Thymus (tissue), 11 donors: Measurements from ENCODE around the gene ULK4. TPM values are rescaled to one million over a fixed set of nuclear protein-coding genes. Genes with fewer than 3 reads are reported as not detected.

ENCODE experiments used
- DNase-seq, 9 donors: peaks; one replicate each; pipeline ENCODE4 v3.0.0-alpha.2; 2013; ENCODE audit warnings: low spot score in 9 of 9, low read depth in 6 of 9, missing footprints in 1 of 9
- H3K27ac ChIP-seq, 2 donors: one replicate each; pipeline ENCODE4 v1.5.1; 2013; ENCODE audit warnings: control low read depth in 1 of 2, low read depth in 1 of 2, low read length in 1 of 2, mild to moderate bottlenecking in 1 of 2, moderate library complexity in 1 of 2
- H3K27me3 ChIP-seq, 2 donors: one replicate each; pipeline ENCODE4 v1.5.1; 2013; ENCODE audit warnings: low read length in 1 of 2; ENCODE audit not compliant: control insufficient read depth in 2 of 2, insufficient read depth in 1 of 2
- H3K36me3 ChIP-seq, 2 donors: one replicate each; pipeline ENCODE4 v1.5.1; 2013; ENCODE audit warnings: low read length in 1 of 2, mild to moderate bottlenecking in 1 of 2, moderate library complexity in 1 of 2; ENCODE audit not compliant: control insufficient read depth in 2 of 2, insufficient read depth in 2 of 2
- H3K4me1 ChIP-seq, 2 donors: one replicate each; pipeline ENCODE4 v1.5.1; 2013; ENCODE audit warnings: low read length in 2 of 2; ENCODE audit not compliant: control insufficient read depth in 2 of 2, insufficient read depth in 2 of 2
- H3K4me3 ChIP-seq, 2 donors: one replicate each; pipeline ENCODE4 v1.5.1; 2013; ENCODE audit warnings: low read length in 2 of 2, control low read depth in 1 of 2, mild to moderate bottlenecking in 1 of 2
- H3K9me3 ChIP-seq, 2 donors: one replicate each; pipeline ENCODE4 v1.5.1; 2013; ENCODE audit warnings: low read length in 1 of 2, mild to moderate bottlenecking in 1 of 2; ENCODE audit not compliant: control insufficient read depth in 2 of 2, insufficient read depth in 1 of 2
- WGBS: extraction: QIAGEN DNeasy Blood & Tissue Kit; methylation state at CpG from one replicate; pipeline ENCODE4 v1.1.7; 2013; 5-methylcytosine and 5-hydroxymethylcytosine counted together
- polyA plus RNA-seq: library from polyadenylated mRNA; stranded (reverse); fragments of 200-250 nt; gene quantifications from one replicate; pipeline ENCODE4 v1.2.3, GENCODE V29; 2013
- total RNA-seq: library from RNA; stranded (reverse); fragments of 120-200 nt; gene quantifications from one replicate; pipeline ENCODE4 v1.2.4, GENCODE V29; 2013
- donor health status: healthy.

The ULK4 gene
- total and polyA plus RNA-seq, 2 donors = 3.4 to 6.3 TPM

DNA sequence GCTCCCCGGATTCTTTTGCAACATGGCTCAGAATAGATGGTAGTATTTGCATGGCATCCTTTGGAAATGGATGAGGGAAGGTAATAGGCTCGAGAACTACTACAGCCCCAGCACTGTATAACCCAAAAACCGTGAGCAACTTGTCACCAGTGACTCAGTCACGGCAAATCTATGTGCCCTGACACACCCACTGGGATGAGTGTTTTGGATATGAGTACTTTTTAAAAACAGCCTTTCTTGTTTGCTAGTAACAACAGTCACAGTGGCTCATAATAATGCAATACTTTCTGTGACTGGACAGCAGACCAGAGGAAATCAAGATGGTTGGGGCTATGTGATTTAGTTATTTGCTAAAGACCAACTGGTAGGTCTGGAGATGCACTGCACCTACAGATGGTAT is 299.6 kb downstream of the ULK4 start:
- H3K4me3 ChIP-seq = no peak overlapping the region
- no peak for DNase-seq
- no peaks in the 10 kb centered on the region for H3K36me3 ChIP-seq
- no peaks in the 10 kb centered on the region for H3K9me3 ChIP-seq
- no peaks in the 10 kb centered on the region for H3K27me3 ChIP-seq
- H3K4me1 ChIP-seq = no peaks in the 10 kb centered on the region
- H3K27ac ChIP-seq = no peak overlapping the region
- WGBS = 97% methylated on average over 4 of the region's 4 CpGs

GRCh38 chr3:41661796-41662195 is 300.1 kb downstream of the ULK4 start:
- no peak for DNase-seq
- Histone ChIP-seq H3K4me1 (no peaks in the 10 kb centered on the region), H3K27ac (no peak overlapping the region), H3K9me3 (no peaks in the 10 kb centered on the region), H3K4me3 (no peak overlapping the region), H3K27me3 (no peaks in the 10 kb centered on the region), H3K36me3 (no peaks in the 10 kb centered on the region)
- WGBS = 95% methylated on average over 3 of the region's 3 CpGs

DNA sequence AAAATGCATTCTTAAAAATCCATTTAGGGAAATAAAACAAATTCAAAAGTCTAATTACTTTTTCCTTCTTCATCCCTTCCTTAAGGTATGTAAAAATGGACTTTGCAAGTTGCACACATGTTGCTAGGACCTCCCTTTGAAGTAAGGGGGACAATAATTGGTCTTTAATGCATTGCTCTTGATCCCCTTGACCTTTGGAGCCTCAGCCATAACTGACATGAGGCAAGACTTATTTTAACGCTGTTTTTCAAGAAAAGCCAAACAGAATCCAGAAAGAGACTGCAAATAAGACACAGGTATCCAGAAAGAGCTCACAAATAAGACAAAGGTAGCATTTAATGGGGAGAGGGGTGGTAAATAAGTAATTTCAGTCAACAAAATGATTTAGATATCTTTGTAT is 301.4 kb downstream of the ULK4 start:
- no peaks in the 10 kb centered on the region for H3K36me3 ChIP-seq
- 95% methylated on average over 1 of the region's 1 CpG for WGBS
- H3K4me3 ChIP-seq = no peak overlapping the region
- DNase-seq = no peak
- no peak overlapping the region for H3K27ac ChIP-seq
- H3K4me1 ChIP-seq = no peaks in the 10 kb centered on the region
- no peaks in the 10 kb centered on the region for H3K9me3 ChIP-seq
- no peaks in the 10 kb centered on the region for H3K27me3 ChIP-seq

- Histone ChIP-seq H3K27ac (no peak overlapping the region), H3K36me3 (no peaks in the 10 kb centered on the region), H3K4me1 (no peaks in the 10 kb centered on the region), H3K27me3 (no peaks in the 10 kb centered on the region), H3K9me3 (peaks cover 0 to 12% of the 10 kb centered on the region in 2 donors), H3K4me3 (no peak overlapping the region)
- no peak for DNase-seq
- WGBS = 88% methylated on average over 2 of the region's 2 CpGs
Measured at GRCh38 chr3:41653571-41654239, 308.2 kb downstream of the ULK4 start.

DNA sequence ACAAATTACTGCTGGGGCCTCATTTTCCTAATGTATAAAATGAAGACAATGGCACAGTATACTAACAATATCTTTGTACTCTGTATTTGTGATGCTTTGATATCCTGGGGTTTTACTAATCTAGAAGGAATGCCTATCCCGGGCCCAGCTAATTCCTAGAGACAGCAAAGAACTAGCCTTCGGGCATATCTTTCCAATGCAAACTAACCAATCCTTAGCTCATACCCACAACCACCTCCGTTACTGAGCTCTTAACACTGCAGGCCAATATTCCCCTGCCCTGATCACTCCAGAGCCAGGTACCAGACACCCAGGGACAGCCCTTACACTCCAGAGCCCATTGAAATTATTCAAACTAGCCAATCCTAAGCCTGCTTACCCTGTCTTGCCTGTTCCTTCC is 309.0 kb downstream of the ULK4 start:
- no peaks in the 10 kb centered on the region for H3K27me3 ChIP-seq
- no peaks in the 10 kb centered on the region for H3K4me1 ChIP-seq
- no peak overlapping the region for H3K4me3 ChIP-seq
- no peak for DNase-seq
- H3K36me3 ChIP-seq = no peaks in the 10 kb centered on the region
- WGBS = 96% methylated on average over 3 of the region's 3 CpGs
- H3K9me3 ChIP-seq = peaks cover 0 to 14% of the 10 kb centered on the region in 2 donors
- H3K27ac ChIP-seq = no peak overlapping the region

GRCh38 chr3:41652506-41652905 is 309.4 kb downstream of the ULK4 start:
- no peak overlapping the region for H3K4me3 ChIP-seq
- no peaks in the 10 kb centered on the region for H3K36me3 ChIP-seq
- H3K9me3 ChIP-seq = peaks cover 0 to 14% of the 10 kb centered on the region in 2 donors
- H3K27ac ChIP-seq = no peak overlapping the region
- no peak for DNase-seq
- H3K27me3 ChIP-seq = no peaks in the 10 kb centered on the region
- no peaks in the 10 kb centered on the region for H3K4me1 ChIP-seq
- 70% methylated on average over 4 of the region's 4 CpGs for WGBS

- no peak overlapping the region for H3K27ac ChIP-seq
- H3K27me3 ChIP-seq = no peaks in the 10 kb centered on the region
- no peaks in the 10 kb centered on the region for H3K4me1 ChIP-seq
- DNase-seq = no peak
- H3K9me3 ChIP-seq = peaks cover 0 to 14% of the 10 kb centered on the region in 2 donors
- H3K4me3 ChIP-seq = no peak overlapping the region
- H3K36me3 ChIP-seq = no peaks in the 10 kb centered on the region
Measured at GRCh38 chr3:41651718-41652117, 310.2 kb downstream of the ULK4 start.

DNA sequence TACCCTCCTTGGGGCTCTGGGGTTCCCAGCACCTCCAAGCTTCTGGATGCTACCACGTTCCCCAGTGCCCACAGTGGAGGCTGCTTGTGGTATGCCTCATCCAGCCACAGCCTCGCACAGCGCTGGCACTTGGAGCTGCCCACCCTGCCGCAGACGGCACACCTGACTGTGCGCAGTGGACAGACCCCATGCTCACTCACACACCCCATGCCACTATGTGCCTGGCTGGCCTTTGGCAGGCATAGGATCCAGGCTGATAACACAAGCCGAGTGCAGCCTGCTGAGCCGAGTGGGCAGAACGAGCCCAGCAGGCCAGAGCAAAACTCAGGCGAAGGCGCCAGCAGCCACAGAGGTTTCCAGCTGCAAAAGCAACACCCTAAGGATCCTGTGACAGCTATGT is 311.5 kb downstream of the ULK4 start:
- Histone ChIP-seq H3K4me1 (no peaks in the 10 kb centered on the region), H3K4me3 (no peak overlapping the region), H3K27ac (no peak overlapping the region), H3K36me3 (no peaks in the 10 kb centered on the region), H3K9me3 (peaks cover 0 to 14% of the 10 kb centered on the region in 2 donors), H3K27me3 (no peaks in the 10 kb centered on the region)
- WGBS = 97% methylated on average over 11 of the region's 11 CpGs
- no peak for DNase-seq

DNA sequence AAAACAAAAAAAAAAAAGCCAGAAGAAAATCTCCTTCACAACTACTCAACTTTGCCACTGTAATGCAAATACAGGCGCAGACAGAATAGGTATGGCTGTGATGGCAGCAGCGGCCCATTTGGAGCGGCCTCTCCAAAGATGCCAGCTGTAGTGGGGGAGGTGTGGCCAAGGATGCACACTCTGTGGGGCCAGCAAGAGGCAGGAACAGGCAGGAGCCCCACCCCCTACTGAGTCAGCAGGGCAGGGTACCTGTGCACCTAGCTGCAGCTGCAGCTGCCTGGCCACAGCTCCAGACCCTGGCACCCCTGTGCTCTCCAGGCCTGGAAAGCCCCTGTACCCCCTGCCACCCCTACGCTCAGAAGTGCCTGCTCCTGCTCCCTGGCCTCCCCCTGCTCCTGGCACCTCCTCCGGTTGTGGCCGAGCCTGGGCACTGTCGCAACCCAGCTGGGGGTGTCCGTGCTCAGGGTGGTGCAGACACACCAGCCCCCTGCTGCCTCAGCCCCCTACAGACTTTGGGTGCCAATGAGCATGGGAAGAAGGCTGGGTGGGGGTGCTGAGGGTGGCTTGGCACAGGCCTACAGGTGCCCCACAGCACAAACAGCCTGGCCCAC is 312.7 kb downstream of the ULK4 start:
- H3K4me3 ChIP-seq = no peak overlapping the region
- no peak for DNase-seq
- no peak overlapping the region for H3K27ac ChIP-seq
- peaks cover 0 to 14% of the 10 kb centered on the region in 2 donors for H3K9me3 ChIP-seq
- no peaks in the 10 kb centered on the region for H3K27me3 ChIP-seq
- H3K4me1 ChIP-seq = no peaks in the 10 kb centered on the region
- 98% methylated on average over 8 of the region's 8 CpGs for WGBS
- no peaks in the 10 kb centered on the region for H3K36me3 ChIP-seq
